KMS-11 (cell line): ENCODE data around the gene GNB1.

Source experiments
- H2AFZ ChIP-seq: fragments of 200-600 bp; sonication (generic); 2 replicates; pipeline ENCODE4 v1.6.1; 2016; ENCODE audit warnings: antibody characterized with exemption, mixed run types, low read depth
- H3K27ac ChIP-seq: fragments of 200-600 bp; sonication (generic); 2 replicates; pipeline ENCODE4 v1.6.1; 2016; ENCODE audit warnings: mild to moderate bottlenecking, mixed run types
- H3K27me3 ChIP-seq: fragments of 200-600 bp; sonication (generic); 2 replicates; pipeline ENCODE4 v1.6.1; 2017; ENCODE audit warnings: mild to moderate bottlenecking, low read depth, mixed run types, moderate library complexity; ENCODE audit not compliant: insufficient read depth
- H3K36me3 ChIP-seq: fragments of 200-600 bp; sonication (generic); 2 replicates; pipeline ENCODE4 v1.6.1; 2017; ENCODE audit warnings: mild to moderate bottlenecking, mixed run types; ENCODE audit not compliant: insufficient read depth
- H3K4me1 ChIP-seq: fragments of 200-600 bp; sonication (generic); 2 replicates; pipeline ENCODE4 v1.6.1; 2016; ENCODE audit warnings: mild to moderate bottlenecking, low read depth, mixed run types; ENCODE audit not compliant: poor library complexity, severe bottlenecking
- H3K4me2 ChIP-seq: fragments of 200-600 bp; sonication (generic); 2 replicates; pipeline ENCODE4 v1.7.0; 2016; ENCODE audit warnings: mild to moderate bottlenecking, mixed run types
- H3K4me3 ChIP-seq: fragments of 200-600 bp; sonication (generic); IDR thresholded peaks from 2 replicates; pipeline ENCODE4 v1.6.1; 2017; ENCODE audit warnings: low read depth, low read length, mixed read lengths; ENCODE audit not compliant: insufficient read depth
- H3K79me2 ChIP-seq: fragments of 200-600 bp; sonication (generic); 2 replicates; pipeline ENCODE4 v1.6.1; 2016; ENCODE audit warnings: low read depth, mixed run types; ENCODE audit not compliant: insufficient read depth
- H3K9ac ChIP-seq: fragments of 200-600 bp; sonication (generic); 2 replicates; pipeline ENCODE4 v1.6.1; 2016; ENCODE audit warnings: mild to moderate bottlenecking, mixed run types
- H4K20me1 ChIP-seq: fragments of 200-600 bp; sonication (generic); 2 replicates; pipeline ENCODE4 v1.6.1; 2016; ENCODE audit warnings: mild to moderate bottlenecking, mixed run types; ENCODE audit not compliant: insufficient read depth
- TF ChIP-seq, protein P1 (sequence below): fragments of 200-600 bp; sonication (generic); conservative IDR thresholded peaks from 2 replicates; pipeline ENCODE4 v1.6.1; 2017; ENCODE audit warnings: low read depth, mild to moderate bottlenecking, antibody characterized with exemption, low read length, moderate library complexity, mixed read lengths

The GNB1 gene

DNA sequence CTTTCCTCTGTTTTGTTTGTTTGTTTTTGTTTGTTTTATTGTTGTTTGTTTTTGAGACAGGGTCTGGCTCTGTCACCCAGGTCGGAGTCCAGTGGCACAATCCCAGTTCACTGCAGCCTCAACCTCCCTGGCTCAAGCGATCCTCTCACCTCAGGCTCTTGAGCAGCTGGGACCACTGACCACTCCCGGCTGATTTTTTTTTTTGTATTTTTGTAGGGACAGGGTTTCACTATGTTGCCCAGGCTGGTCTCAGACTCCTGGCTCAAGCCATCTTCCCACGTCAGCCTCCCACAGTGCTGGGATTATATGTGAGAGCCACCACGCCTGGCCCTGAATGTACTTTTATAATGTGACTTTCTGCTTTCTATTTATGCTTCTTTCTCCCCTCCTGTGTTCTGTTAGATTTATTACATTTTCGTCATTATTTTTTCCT is 19.2 kb upstream of the GNB1 start:
- peak overlapping the region; percentile 13; the same call in 1 of the 2 replicates for H2AFZ ChIP-seq
- no peaks in the 10 kb centered on the region; the same call in 1 of the 2 replicates for H3K79me2 ChIP-seq
- H3K36me3 ChIP-seq, result no peaks in the 10 kb centered on the region
- peaks cover 53% of the 10 kb centered on the region for H3K4me1 ChIP-seq
- peak overlapping the region; percentile 42 for H3K27ac ChIP-seq
- no peak overlapping the region for H3K4me3 ChIP-seq
- H3K4me2 ChIP-seq, result peak overlapping the region; percentile 62
- no peaks in the 10 kb centered on the region for H3K27me3 ChIP-seq
- H3K9ac ChIP-seq, result peak overlapping the region; percentile 56; the same call in 1 of the 2 replicates
- no peaks in the 10 kb centered on the region for H4K20me1 ChIP-seq
- TF ChIP-seq, protein P1, sequence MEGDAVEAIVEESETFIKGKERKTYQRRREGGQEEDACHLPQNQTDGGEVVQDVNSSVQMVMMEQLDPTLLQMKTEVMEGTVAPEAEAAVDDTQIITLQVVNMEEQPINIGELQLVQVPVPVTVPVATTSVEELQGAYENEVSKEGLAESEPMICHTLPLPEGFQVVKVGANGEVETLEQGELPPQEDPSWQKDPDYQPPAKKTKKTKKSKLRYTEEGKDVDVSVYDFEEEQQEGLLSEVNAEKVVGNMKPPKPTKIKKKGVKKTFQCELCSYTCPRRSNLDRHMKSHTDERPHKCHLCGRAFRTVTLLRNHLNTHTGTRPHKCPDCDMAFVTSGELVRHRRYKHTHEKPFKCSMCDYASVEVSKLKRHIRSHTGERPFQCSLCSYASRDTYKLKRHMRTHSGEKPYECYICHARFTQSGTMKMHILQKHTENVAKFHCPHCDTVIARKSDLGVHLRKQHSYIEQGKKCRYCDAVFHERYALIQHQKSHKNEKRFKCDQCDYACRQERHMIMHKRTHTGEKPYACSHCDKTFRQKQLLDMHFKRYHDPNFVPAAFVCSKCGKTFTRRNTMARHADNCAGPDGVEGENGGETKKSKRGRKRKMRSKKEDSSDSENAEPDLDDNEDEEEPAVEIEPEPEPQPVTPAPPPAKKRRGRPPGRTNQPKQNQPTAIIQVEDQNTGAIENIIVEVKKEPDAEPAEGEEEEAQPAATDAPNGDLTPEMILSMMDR, result no peak

DNA sequence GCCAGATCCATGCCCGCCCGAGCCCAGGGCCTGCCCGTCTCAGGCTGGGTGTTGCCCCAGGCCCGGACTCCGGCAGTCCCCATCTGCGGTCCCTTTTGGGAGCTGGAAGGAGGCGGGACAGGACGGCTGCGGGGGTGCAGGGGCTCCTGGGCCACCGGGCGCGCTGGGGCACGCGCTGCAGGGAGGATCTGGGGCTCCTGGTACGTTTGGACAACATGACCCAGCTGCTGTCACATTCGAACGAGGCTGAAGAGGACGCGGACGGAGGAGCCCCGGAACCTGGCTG is 17.6 kb upstream of the GNB1 start:
- peak overlapping the region; percentile 63 for H3K27ac ChIP-seq

DNA sequence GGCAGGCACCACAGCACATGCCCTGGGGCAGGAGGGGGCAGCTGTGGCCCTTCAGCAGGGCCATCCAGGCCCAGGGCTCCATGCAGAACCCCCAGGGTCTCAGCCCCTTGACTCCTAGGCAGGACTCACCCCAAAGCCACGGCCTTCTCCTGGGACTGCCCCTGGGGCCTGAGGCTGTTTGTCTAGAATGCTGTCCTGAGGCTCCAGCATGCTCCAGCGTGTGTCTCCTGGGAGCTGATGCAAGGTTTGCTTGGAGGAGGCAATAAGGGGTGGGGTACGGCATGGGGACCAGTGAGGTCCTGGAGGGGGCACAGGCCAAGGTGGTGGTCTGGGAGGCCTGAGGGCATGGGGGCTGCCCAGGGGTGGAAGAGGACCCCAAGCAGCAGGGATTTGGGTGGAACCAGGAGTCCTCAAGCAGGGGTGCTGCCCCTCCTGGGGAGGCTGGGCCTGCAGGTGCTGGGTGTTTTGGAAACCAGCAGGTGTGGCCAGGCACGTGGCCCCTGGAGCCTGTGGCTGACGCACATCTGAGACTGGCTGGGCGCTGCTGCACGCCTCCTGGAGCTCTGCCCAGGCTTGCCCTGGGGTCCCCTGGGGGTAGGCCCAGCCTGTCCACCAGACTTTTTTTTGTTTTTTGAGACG is 16.3 kb upstream of the GNB1 start:
- TF ChIP-seq, protein P1, result 0 out of 2 replicates have a peak, but pooled peaks have one; percentile 13
- Histone ChIP-seq H3K27me3 (no peaks in the 10 kb centered on the region), H4K20me1 (no peaks in the 10 kb centered on the region), H3K27ac (peak overlapping the region; percentile 63), H3K79me2 (no peaks in the 10 kb centered on the region; the same call in 1 of the 2 replicates), H3K4me1 (peaks cover 49% of the 10 kb centered on the region), H3K4me2 (peak overlapping the region; percentile 99), H3K4me3 (no peak overlapping the region), H3K36me3 (no peaks in the 10 kb centered on the region), H3K9ac (peak overlapping the region; percentile 37; the same call in 1 of the 2 replicates), H2AFZ (no peak overlapping the region)

More for the DNA sequence above, 17.6 kb upstream of the GNB1 start:
- H3K27me3 ChIP-seq, result no peaks in the 10 kb centered on the region
- H3K79me2 ChIP-seq, result no peaks in the 10 kb centered on the region; the same call in 1 of the 2 replicates
- no peaks in the 10 kb centered on the region for H3K36me3 ChIP-seq
- H4K20me1 ChIP-seq, result no peaks in the 10 kb centered on the region
- peak overlapping the region; percentile 99 for H3K4me2 ChIP-seq
- peak overlapping the region; percentile 66 for H3K9ac ChIP-seq
- H3K4me3 ChIP-seq, result no peak overlapping the region
- TF ChIP-seq, protein P1, result no peak
- peak overlapping the region; percentile 70; the same call in 1 of the 2 replicates for H2AFZ ChIP-seq
- H3K4me1 ChIP-seq, result peaks cover 49% of the 10 kb centered on the region

DNA sequence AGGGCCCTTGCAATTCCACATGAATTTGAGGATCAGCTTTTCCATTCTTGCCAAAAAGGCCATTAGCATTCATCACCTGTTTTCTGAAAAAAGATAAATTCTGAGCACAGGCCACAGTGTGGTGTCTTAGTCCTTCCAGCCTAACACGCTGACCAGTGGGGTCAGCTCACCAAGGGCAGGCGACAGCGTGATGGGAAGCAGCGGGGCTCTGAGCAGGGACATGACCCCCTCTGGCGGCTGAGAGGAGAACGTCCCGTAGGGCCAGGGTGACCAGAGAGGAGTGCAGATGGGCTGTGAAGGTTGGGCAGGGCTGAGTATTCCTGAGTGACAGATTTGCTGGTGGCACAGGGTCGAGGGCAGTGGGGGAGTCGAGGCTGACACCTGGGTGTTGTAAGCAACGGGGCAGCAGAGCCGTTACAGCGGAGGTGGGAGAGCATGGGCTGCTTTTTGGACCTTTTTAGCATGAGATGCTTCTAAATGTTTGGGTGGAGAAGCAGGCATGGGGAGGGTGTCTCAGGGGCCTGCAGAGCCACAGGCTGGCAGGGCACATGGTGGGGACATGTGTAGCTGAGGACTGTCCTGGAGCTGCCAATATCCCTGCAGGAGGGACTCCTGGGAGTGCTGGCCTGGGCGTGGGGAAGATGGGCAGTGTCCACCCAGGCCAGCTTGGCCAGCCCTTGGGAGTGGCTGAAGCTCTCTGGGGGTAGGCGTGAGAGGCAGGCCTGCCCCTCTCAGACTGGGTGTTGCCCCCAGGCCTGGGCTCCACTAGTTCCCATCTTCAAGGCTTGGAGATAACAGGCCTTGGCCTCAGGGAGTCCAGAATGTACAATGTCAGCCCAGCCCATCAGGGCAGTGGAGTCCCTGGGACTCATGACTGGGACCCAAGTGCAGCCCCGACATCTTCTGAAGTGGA is 15.6 kb upstream of the GNB1 start:
- no peaks in the 10 kb centered on the region for H4K20me1 ChIP-seq
- H3K79me2 ChIP-seq, result no peaks in the 10 kb centered on the region; the same call in 1 of the 2 replicates
- peak overlapping the region; percentile 99 for H3K4me2 ChIP-seq
- H3K4me1 ChIP-seq, result peaks cover 49% of the 10 kb centered on the region
- H2AFZ ChIP-seq, result peak overlapping the region; percentile 49; the same call in 1 of the 2 replicates
- TF ChIP-seq, protein P1, result peak; percentile 96
- peak overlapping the region; percentile 63 for H3K27ac ChIP-seq
- no peak overlapping the region for H3K4me3 ChIP-seq
- peak overlapping the region; percentile 37; the same call in 1 of the 2 replicates for H3K9ac ChIP-seq
- no peaks in the 10 kb centered on the region for H3K27me3 ChIP-seq
- no peaks in the 10 kb centered on the region for H3K36me3 ChIP-seq
